Neural progenitor cell (in vitro differentiated cells): ENCODE results near the gene MYO16. TPM values are rescaled to one million over a fixed set of nuclear protein-coding genes. Genes with fewer than 3 reads are reported as not detected.

Source experiments
- DNase-seq: peaks from one replicate; pipeline ENCODE4 v3.0.0-alpha.2; 2016; ENCODE audit warnings: low spot score
- H2AFZ ChIP-seq: fragments of 200-600 bp; sonication (generic); replicated peaks from 2 replicates; pipeline ENCODE4 v1.6.1; 2016; ENCODE audit warnings: antibody characterized with exemption
- H3F3A ChIP-seq: fragments of 200-600 bp; sonication (generic); 2 replicates; pipeline ENCODE4 v1.6.1; 2016; ENCODE audit warnings: antibody characterized with exemption, low read depth
- H3K27ac ChIP-seq: fragments of 200-600 bp; sonication (generic); 2 replicates; pipeline ENCODE4 v1.5.1; 2016; ENCODE audit warnings: mild to moderate bottlenecking
- H3K27me3 ChIP-seq: fragments of 200-600 bp; sonication (generic); 2 replicates; pipeline ENCODE4 v1.6.1; 2016; ENCODE audit warnings: mild to moderate bottlenecking, moderate library complexity
- H3K36me3 ChIP-seq: fragments of 200-600 bp; sonication (generic); 2 replicates; pipeline ENCODE4 v1.5.1; 2016
- H3K4me1 ChIP-seq: fragments of 200-600 bp; sonication (generic); 2 replicates; pipeline ENCODE4 v1.6.1; 2016; ENCODE audit warnings: mixed run types
- H3K4me2 ChIP-seq: fragments of 200-600 bp; sonication (generic); 2 replicates; pipeline ENCODE4 v1.6.1; 2016
- H3K4me3 ChIP-seq: fragments of 200-600 bp; sonication (generic); 2 replicates; pipeline ENCODE4 v1.5.1; 2016
- H3K79me2 ChIP-seq: fragments of 200-600 bp; sonication (generic); 2 replicates; pipeline ENCODE4 v1.6.1; 2016; ENCODE audit warnings: low read depth
- H3K9ac ChIP-seq: fragments of 200-600 bp; sonication (generic); 2 replicates; pipeline ENCODE4 v1.6.1; 2016
- H3K9me3 ChIP-seq: fragments of 200-600 bp; sonication (generic); 2 replicates; pipeline ENCODE4 v1.5.1; 2016; ENCODE audit warnings: low read depth
- H4K20me1 ChIP-seq: fragments of 200-600 bp; sonication (generic); 2 replicates; pipeline ENCODE4 v1.6.1; 2016; ENCODE audit warnings: low read depth
- H3K27ac Mint-ChIP-seq: 3 replicates; pipeline ENCODE4 v1.8.0; 2021; ENCODE audit warnings: mixed read lengths
- H3K27me3 Mint-ChIP-seq: 2 replicates; pipeline ENCODE4 v1.8.0; 2022; ENCODE audit warnings: low read depth, mild to moderate bottlenecking, inconsistent platforms, moderate library complexity, mixed read lengths; ENCODE audit not compliant: insufficient read depth
- H3K36me3 Mint-ChIP-seq: 3 replicates; pipeline ENCODE4 v1.8.0; 2021; ENCODE audit warnings: mixed read lengths
- H3K4me1 Mint-ChIP-seq: 3 replicates; pipeline ENCODE4 v1.8.0; 2021; ENCODE audit warnings: mixed read lengths
- H3K4me3 Mint-ChIP-seq: 3 replicates; pipeline ENCODE4 v1.8.0; 2021; ENCODE audit warnings: mild to moderate bottlenecking, moderate library complexity, mixed read lengths
- H3K9me3 Mint-ChIP-seq: 3 replicates; pipeline ENCODE4 v1.8.0; 2020; ENCODE audit warnings: mixed read lengths
- CTCF ChIP-seq: fragments of 200-600 bp; sonication (generic); IDR thresholded peaks from 2 replicates; pipeline ENCODE4 v1.5.1; 2017; ENCODE audit warnings: antibody characterized with exemption, mild to moderate bottlenecking
- EZH2 ChIP-seq: fragments of 200-600 bp; sonication (generic); IDR thresholded peaks from 2 replicates; pipeline ENCODE4 v1.6.1; 2017; ENCODE audit warnings: antibody characterized with exemption, mild to moderate bottlenecking, moderate library complexity
- EZH2phosphoT487 ChIP-seq: fragments of 200-600 bp; sonication (generic); IDR thresholded peaks from 2 replicates; pipeline ENCODE4 v1.6.1; 2017; ENCODE audit warnings: antibody characterized with exemption
- total RNA-seq: library from RNA; depleted of rRNA; stranded (reverse); fragments of >200 nt; gene quantifications from 2 replicates; pipeline ENCODE4 v1.2.3, GENCODE V29; 2015; ENCODE audit warnings: low replicate concordance

MYO16 gene
- total RNA-seq, 1 donor from 2014 or later, result 0.41 TPM

DNA sequence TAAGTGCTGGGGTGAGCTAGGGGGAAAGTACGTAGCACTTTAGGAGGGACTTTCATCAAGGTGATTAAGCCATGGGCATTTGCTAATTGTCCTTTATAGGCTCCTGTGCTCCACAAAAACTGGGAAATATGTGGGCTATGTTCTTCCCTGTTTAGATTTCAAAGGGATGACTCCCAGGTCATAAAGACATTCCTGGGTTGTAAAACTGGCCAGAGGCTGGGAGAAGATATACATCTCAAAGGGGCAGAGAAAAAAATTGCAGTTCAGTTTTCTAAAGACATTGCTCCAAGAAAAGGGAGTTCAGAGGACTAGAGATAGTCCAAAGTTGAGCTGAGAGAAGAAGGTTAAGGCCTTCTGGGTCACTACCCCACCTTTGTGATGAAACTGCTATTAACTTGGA lies 204.8 kb downstream of the MYO16 start:
- Histone ChIP-seq H3K4me3 (no peak overlapping the region), H3K9me3 (no peaks in the 10 kb centered on the region), H2AFZ (no peak overlapping the region), H3K79me2 (no peaks in the 10 kb centered on the region), H3K4me2 (no peak overlapping the region), H3K36me3 (no peaks in the 10 kb centered on the region), H3K4me1 (no peaks in the 10 kb centered on the region), H3K27ac (no peak overlapping the region), H3F3A (no peaks in the 10 kb centered on the region), H4K20me1 (no peaks in the 10 kb centered on the region), H3K9ac (no peak overlapping the region), H3K27me3 (no peaks in the 10 kb centered on the region)
- peaks cover 18% of the 10 kb centered on the region for H3K9me3 Mint-ChIP-seq
- peaks cover 5% of the 10 kb centered on the region for H3K36me3 Mint-ChIP-seq
- no peak for TF ChIP-seq EZH2phosphoT487
- no peak overlapping the region for H3K4me3 Mint-ChIP-seq
- peaks cover 6% of the 10 kb centered on the region for H3K4me1 Mint-ChIP-seq
- no peak overlapping the region for H3K27ac Mint-ChIP-seq
- DNase-seq, result no peak
- H3K27me3 Mint-ChIP-seq, result peaks cover 4% of the 10 kb centered on the region

DNA sequence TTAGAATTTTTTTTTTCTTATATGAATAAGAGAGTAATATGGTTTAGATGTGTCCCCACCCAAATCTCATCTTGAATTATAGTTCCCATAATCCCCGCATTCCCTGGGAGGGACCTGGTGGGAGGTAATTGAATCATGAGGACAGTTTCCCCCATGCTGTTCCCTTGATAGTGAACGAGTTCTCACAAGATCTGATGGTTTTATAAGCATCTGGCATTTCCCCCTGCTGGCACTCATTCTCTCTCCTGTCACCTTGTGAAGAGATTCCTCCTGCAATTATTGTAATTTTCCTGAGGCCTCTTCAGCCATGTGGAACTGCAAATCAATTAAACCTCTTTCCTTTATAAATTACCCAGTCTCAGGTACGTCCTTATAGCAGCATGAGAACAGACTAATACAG lies 205.7 kb downstream of the MYO16 start:
- Histone ChIP-seq H3K27me3 (no peaks in the 10 kb centered on the region), H3K9me3 (no peaks in the 10 kb centered on the region), H4K20me1 (no peaks in the 10 kb centered on the region), H3K4me3 (no peak overlapping the region), H3K79me2 (no peaks in the 10 kb centered on the region), H3F3A (no peaks in the 10 kb centered on the region), H3K4me2 (no peak overlapping the region), H3K27ac (no peak overlapping the region), H3K9ac (no peak overlapping the region), H3K4me1 (no peaks in the 10 kb centered on the region), H3K36me3 (no peaks in the 10 kb centered on the region), H2AFZ (no peak overlapping the region)
- H3K4me1 Mint-ChIP-seq, result peaks cover 6% of the 10 kb centered on the region
- peaks cover 4% of the 10 kb centered on the region for H3K27me3 Mint-ChIP-seq
- no peak overlapping the region for H3K4me3 Mint-ChIP-seq
- no peak overlapping the region for H3K27ac Mint-ChIP-seq
- DNase-seq, result no peak
- TF ChIP-seq EZH2phosphoT487 (no peak), EZH2 (no peak), CTCF (no peak)
- H3K36me3 Mint-ChIP-seq, result peaks cover 5% of the 10 kb centered on the region
- H3K9me3 Mint-ChIP-seq, result peaks cover 14% of the 10 kb centered on the region

DNA sequence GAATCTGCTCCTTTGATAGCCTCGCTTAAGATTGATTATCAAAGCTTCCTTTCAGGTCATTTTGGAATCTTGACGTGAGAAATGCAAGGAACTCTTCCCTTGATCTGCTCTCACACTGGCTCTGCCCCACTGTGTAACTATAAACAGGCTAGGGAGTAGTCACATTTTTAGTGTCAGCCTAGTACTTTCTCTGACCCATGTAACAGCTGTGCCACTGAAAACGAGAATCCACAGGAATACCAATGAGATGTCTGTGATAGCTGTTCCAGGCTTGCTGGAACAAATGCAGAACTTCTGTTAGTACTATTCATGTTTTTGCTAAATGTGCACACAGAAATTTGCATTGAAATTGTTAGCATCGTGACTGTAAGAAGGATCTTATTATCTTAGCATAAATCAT lies 221.3 kb downstream of the MYO16 start:
- no peaks in the 10 kb centered on the region for H3K4me1 ChIP-seq
- H3K36me3 ChIP-seq, result no peaks in the 10 kb centered on the region
- H3K9me3 ChIP-seq, result no peaks in the 10 kb centered on the region
- H3K9ac ChIP-seq, result no peak overlapping the region
- Mint-ChIP-seq H3K4me1 (no peaks in the 10 kb centered on the region), H3K27ac (no peak overlapping the region), H3K27me3 (no peaks in the 10 kb centered on the region), H3K36me3 (no peaks in the 10 kb centered on the region), H3K9me3 (no peaks in the 10 kb centered on the region), H3K4me3 (no peak overlapping the region)
- H3K27ac ChIP-seq, result no peak overlapping the region
- no peak overlapping the region for H3K4me3 ChIP-seq
- TF ChIP-seq EZH2 (no peak), EZH2phosphoT487 (no peak), CTCF (no peak)
- no peak for DNase-seq
- no peaks in the 10 kb centered on the region for H3K27me3 ChIP-seq
- no peak overlapping the region for H3K4me2 ChIP-seq
- H4K20me1 ChIP-seq, result no peaks in the 10 kb centered on the region
- no peak overlapping the region for H2AFZ ChIP-seq
- no peaks in the 10 kb centered on the region for H3F3A ChIP-seq
- no peaks in the 10 kb centered on the region for H3K79me2 ChIP-seq

DNA sequence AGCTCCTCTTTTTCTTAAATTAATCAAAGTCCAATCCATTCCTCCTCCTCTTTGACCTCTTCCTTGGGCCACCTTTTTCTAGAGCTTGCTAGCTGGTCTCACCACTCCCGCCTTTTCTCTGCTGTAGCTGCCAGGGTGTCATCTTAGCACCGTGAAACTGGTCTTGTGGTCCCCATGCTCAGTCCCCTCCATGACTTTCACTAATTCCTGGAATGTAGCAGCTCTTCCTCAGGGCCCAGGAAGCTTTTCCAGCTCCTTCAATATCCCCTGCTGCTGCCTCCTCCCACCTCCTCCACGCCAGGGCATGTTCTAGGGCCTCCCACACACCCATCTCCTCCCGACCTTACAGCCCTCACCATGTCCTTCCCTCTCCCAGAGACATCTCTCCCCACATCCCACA lies 222.2 kb downstream of the MYO16 start:
- H3K36me3 Mint-ChIP-seq, result no peaks in the 10 kb centered on the region
- H3K27me3 Mint-ChIP-seq, result peaks cover 1% of the 10 kb centered on the region
- Histone ChIP-seq H3K27ac (no peak overlapping the region), H3K9me3 (no peaks in the 10 kb centered on the region), H3K4me2 (no peak overlapping the region), H3K4me1 (no peaks in the 10 kb centered on the region), H3K27me3 (no peaks in the 10 kb centered on the region), H2AFZ (no peak overlapping the region), H4K20me1 (no peaks in the 10 kb centered on the region), H3K79me2 (no peaks in the 10 kb centered on the region), H3K4me3 (no peak overlapping the region), H3K9ac (no peak overlapping the region), H3K36me3 (no peaks in the 10 kb centered on the region), H3F3A (no peaks in the 10 kb centered on the region)
- no peak for DNase-seq
- no peaks in the 10 kb centered on the region for H3K4me1 Mint-ChIP-seq
- no peak overlapping the region for H3K27ac Mint-ChIP-seq
- H3K4me3 Mint-ChIP-seq, result no peak overlapping the region
- TF ChIP-seq EZH2phosphoT487, result no peak
- no peak for TF ChIP-seq EZH2
- no peak for TF ChIP-seq CTCF
- no peaks in the 10 kb centered on the region for H3K9me3 Mint-ChIP-seq
